Measurements from ENCODE around the gene RDH5.

- TF ChIP-seq CTCF (IDR thresholded peaks at IDR 0.05): no peak
- TF ChIP-seq POLR2A (IDR thresholded peaks at IDR 0.05): no peak
Measured at GRCh38 chr12:55739025-55739378, 18.8 kb downstream of the RDH5 start.

Measured in heart left ventricle (tissue), 13 donors.